ENCODE measurements around the gene VPS4B. TPM values are rescaled to one million over a fixed set of nuclear protein-coding genes. Genes with fewer than 3 reads are reported as not detected.

The VPS4B gene
- total RNA-seq, 1 experiment from 2014 or later: 59.7 TPM

DNA sequence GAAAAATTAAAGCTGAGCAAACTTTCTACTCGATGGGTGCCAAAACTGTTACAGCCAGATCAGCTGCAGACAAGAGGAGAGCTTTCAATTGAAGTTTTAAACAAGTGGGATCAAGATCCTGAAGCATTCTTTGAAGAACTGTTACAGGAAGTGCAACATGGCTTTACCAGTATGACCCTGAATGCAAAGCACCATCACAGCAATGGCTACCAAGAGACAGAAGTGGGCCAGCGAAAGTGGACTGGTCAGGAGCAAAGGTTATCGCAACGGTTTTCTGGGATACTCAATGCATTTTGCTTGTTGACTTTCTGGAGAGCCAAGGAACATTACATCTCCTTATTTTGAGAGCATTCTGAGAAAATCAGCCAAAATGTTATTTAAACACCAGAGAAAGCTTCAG, 45.4 kb upstream of the VPS4B start:
- no TSS peak for BruUV-seq (replicated peaks)
- H3K4me2 ChIP-seq: no peak overlapping the region
- intact Hi-C loops (cut with micrococcal nuclease; ENCODE audit: unreplicated experiment): no loop called here
- no peaks in the 10 kb centered on the region for H3K27me3 ChIP-seq (ENCODE audit: insufficient read depth, low read depth)
- peaks cover 22% of the 10 kb centered on the region; the same call in 1 of the 2 replicates for H3K4me1 ChIP-seq (replicated peaks; ENCODE audit: insufficient read depth)
- ChIA-PET POLR2A (ENCODE audit: unreplicated experiment) (no interaction called here), CTCF (no interaction called here)
- H3K79me2 ChIP-seq (ENCODE audit: low read depth): no peaks in the 10 kb centered on the region
- no peak overlapping the region for H3K4me3 ChIP-seq
- H3K9me2 ChIP-seq (ENCODE audit: insufficient read depth): no peaks in the 10 kb centered on the region
- no peaks in the 10 kb centered on the region for H4K20me1 ChIP-seq (ENCODE audit: insufficient read depth)
- no peaks in the 10 kb centered on the region for H3K36me3 ChIP-seq (ENCODE audit: low read depth)
- no peaks in the 10 kb centered on the region for H3K9me3 ChIP-seq (ENCODE audit: insufficient read depth, low read depth)
- DNase-seq: no peak
- H2AFZ ChIP-seq: no peak overlapping the region; the same call in 1 of the 2 replicates
- TF ChIP-seq CTCF (conservative IDR thresholded peaks at IDR 0.05): no peak
- TF ChIP-seq EZH2 (IDR thresholded peaks at IDR 0.05; ENCODE audit: low read depth): no peak
- H3K27ac ChIP-seq: no peak overlapping the region
- peaks cover 8% of the 10 kb centered on the region for H3F3A ChIP-seq (ENCODE audit: insufficient read depth, low read depth)

DNA sequence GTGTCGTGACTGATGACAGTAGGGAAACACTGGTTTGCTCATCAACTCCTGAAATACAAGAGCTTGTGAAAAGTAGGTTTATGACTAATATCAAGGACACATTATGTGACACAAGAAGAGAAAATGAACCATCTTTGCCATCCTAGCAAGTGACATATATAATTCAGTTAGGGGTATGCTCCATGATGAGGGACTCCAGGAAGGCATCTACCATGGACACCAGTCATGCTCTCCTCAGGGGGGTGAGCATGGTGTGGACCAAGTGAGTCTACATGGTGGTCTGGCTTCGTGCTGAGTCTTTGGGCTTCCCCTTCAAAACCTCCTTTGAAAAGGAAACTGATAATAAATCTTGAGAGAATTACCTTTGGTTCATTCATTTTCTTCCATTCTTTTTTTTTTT, 42.8 kb upstream of the VPS4B start:
- Histone ChIP-seq H3K27ac (no peak overlapping the region; the same call in 1 of the 2 replicates), H3K36me3 (ENCODE audit: low read depth) (no peaks in the 10 kb centered on the region), H2AFZ (no peak overlapping the region), H3K9me3 (ENCODE audit: insufficient read depth, low read depth) (no peaks in the 10 kb centered on the region), H3K4me2 (no peak overlapping the region), H3F3A (ENCODE audit: insufficient read depth, low read depth) (no peaks in the 10 kb centered on the region), H3K79me2 (ENCODE audit: low read depth) (no peaks in the 10 kb centered on the region), H3K9me2 (ENCODE audit: insufficient read depth) (no peaks in the 10 kb centered on the region), H3K27me3 (ENCODE audit: insufficient read depth, low read depth) (no peaks in the 10 kb centered on the region), H3K4me3 (no peak overlapping the region), H3K4me1 (replicated peaks; ENCODE audit: insufficient read depth) (0 out of 2 replicates have a peak, but pooled peaks cover 9% of the 10 kb centered on the region), H4K20me1 (ENCODE audit: insufficient read depth) (no peaks in the 10 kb centered on the region)
- ChIA-PET POLR2A (ENCODE audit: unreplicated experiment) (no interaction called here), CTCF (no interaction called here)
- no peak for DNase-seq
- TF ChIP-seq EZH2 (IDR thresholded peaks at IDR 0.05; ENCODE audit: low read depth) (no peak), CTCF (conservative IDR thresholded peaks at IDR 0.05) (no peak)
- intact Hi-C loops (cut with micrococcal nuclease; ENCODE audit: unreplicated experiment): no loop called here
- BruUV-seq (replicated peaks): no TSS peak

- Histone ChIP-seq H3K27ac (no peak overlapping the region; the same call in none of the 2 replicates), H3K4me1 (replicated peaks; ENCODE audit: insufficient read depth) (0 out of 2 replicates have a peak, but pooled peaks cover 9% of the 10 kb centered on the region), H3K27me3 (ENCODE audit: insufficient read depth, low read depth) (no peaks in the 10 kb centered on the region), H3K9me3 (ENCODE audit: insufficient read depth, low read depth) (0 out of 2 replicates have a peak, but pooled peaks cover under 1% of the 10 kb centered on the region), H3K4me3 (no peak overlapping the region), H3K36me3 (ENCODE audit: low read depth) (no peaks in the 10 kb centered on the region), H3K4me2 (no peak overlapping the region), H4K20me1 (ENCODE audit: insufficient read depth) (no peaks in the 10 kb centered on the region), H3F3A (ENCODE audit: insufficient read depth, low read depth) (no peaks in the 10 kb centered on the region), H2AFZ (no peak overlapping the region; the same call in 1 of the 2 replicates), H3K9me2 (ENCODE audit: insufficient read depth) (no peaks in the 10 kb centered on the region), H3K79me2 (ENCODE audit: low read depth) (no peaks in the 10 kb centered on the region)
- CTCF ChIA-PET: no interaction called here
- POLR2A ChIA-PET (ENCODE audit: unreplicated experiment): no interaction called here
- BruUV-seq (replicated peaks): no TSS peak
- intact Hi-C loops (cut with micrococcal nuclease; ENCODE audit: unreplicated experiment): no loop called here
- TF ChIP-seq EZH2 (IDR thresholded peaks at IDR 0.05; ENCODE audit: low read depth) (no peak), CTCF (conservative IDR thresholded peaks at IDR 0.05) (no peak)
- no peak for DNase-seq
Observed at GRCh38 chr18:63464434-63464833, 42.2 kb upstream of the VPS4B start.

All from PC-9 (cell line).